ENCODE results near the gene INO80B.

DNA sequence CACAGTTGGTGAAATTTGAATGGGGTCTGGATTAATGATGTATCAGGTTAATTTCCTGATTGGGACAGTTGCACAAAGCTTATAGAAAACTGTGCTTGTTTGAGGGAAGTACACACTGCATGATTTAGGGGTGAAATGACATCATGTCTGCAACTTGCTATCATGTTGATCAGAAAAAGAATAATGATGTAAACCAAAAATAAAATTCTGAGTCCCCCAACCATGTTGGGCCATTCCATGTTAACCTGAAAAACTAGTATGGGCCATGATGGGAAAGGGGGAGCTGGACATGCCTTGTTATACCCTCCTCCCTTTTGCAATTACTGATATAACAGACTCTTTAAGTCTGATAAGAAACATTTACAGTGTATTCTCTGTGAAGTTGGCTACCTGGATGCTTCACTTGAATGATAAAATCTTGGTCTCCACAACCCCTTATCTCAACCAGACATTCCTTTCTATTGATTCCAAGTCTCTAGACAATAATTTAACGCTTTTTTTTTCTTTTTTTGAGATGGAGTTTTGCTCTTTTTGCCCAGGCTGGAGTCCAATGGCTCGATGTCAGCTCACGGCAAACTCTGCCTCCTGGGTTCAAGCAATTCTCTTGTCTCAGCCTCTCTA is 4.2 kb upstream of the INO80B start:
- TF ChIP-seq, protein P1, sequence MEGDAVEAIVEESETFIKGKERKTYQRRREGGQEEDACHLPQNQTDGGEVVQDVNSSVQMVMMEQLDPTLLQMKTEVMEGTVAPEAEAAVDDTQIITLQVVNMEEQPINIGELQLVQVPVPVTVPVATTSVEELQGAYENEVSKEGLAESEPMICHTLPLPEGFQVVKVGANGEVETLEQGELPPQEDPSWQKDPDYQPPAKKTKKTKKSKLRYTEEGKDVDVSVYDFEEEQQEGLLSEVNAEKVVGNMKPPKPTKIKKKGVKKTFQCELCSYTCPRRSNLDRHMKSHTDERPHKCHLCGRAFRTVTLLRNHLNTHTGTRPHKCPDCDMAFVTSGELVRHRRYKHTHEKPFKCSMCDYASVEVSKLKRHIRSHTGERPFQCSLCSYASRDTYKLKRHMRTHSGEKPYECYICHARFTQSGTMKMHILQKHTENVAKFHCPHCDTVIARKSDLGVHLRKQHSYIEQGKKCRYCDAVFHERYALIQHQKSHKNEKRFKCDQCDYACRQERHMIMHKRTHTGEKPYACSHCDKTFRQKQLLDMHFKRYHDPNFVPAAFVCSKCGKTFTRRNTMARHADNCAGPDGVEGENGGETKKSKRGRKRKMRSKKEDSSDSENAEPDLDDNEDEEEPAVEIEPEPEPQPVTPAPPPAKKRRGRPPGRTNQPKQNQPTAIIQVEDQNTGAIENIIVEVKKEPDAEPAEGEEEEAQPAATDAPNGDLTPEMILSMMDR (IDR thresholded peaks at IDR 0.05; ENCODE audit: insufficient read depth, low read length), result no peak
- TF ChIP-seq, protein P2, sequence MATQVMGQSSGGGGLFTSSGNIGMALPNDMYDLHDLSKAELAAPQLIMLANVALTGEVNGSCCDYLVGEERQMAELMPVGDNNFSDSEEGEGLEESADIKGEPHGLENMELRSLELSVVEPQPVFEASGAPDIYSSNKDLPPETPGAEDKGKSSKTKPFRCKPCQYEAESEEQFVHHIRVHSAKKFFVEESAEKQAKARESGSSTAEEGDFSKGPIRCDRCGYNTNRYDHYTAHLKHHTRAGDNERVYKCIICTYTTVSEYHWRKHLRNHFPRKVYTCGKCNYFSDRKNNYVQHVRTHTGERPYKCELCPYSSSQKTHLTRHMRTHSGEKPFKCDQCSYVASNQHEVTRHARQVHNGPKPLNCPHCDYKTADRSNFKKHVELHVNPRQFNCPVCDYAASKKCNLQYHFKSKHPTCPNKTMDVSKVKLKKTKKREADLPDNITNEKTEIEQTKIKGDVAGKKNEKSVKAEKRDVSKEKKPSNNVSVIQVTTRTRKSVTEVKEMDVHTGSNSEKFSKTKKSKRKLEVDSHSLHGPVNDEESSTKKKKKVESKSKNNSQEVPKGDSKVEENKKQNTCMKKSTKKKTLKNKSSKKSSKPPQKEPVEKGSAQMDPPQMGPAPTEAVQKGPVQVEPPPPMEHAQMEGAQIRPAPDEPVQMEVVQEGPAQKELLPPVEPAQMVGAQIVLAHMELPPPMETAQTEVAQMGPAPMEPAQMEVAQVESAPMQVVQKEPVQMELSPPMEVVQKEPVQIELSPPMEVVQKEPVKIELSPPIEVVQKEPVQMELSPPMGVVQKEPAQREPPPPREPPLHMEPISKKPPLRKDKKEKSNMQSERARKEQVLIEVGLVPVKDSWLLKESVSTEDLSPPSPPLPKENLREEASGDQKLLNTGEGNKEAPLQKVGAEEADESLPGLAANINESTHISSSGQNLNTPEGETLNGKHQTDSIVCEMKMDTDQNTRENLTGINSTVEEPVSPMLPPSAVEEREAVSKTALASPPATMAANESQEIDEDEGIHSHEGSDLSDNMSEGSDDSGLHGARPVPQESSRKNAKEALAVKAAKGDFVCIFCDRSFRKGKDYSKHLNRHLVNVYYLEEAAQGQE (IDR thresholded peaks at IDR 0.05; ENCODE audit: insufficient replicate concordance, low read depth), result no peak
- no peak for TF ChIP-seq POLR2AphosphoS5 (IDR thresholded peaks at IDR 0.05; ENCODE audit: low read depth)

Data from HL-60 (cell line).